Breast epithelium (tissue), 4 donors: ENCODE results near the gene PDCD1LG2. TPM values are rescaled to one million over a fixed set of nuclear protein-coding genes. Genes with fewer than 3 reads are reported as not detected.

Source experiments
- DNase-seq, 2 donors: peaks; one replicate each; pipeline ENCODE4 v3.0.0-alpha.2; 2019; ENCODE audit warnings: low spot score in 2 of 2
- H3K27ac ChIP-seq, 2 donors: fragments of 200-600 bp; sonication (generic) in 1 of 2; one replicate each; pipeline ENCODE4 v1.5.1; 2016 to 2019; ENCODE audit warnings: mild to moderate bottlenecking in 1 of 2
- H3K27me3 ChIP-seq, 2 donors: fragments of 200-600 bp; sonication (generic) in 1 of 2; one replicate each; pipeline versions ENCODE4 v1.5.1 to v1.6.0; 2017 to 2019; ENCODE audit warnings: control low read depth in 1 of 2, mild to moderate bottlenecking in 1 of 2
- H3K36me3 ChIP-seq: fragments of 200-600 bp; one replicate; pipeline ENCODE4 v1.5.1; 2019
- H3K4me1 ChIP-seq, 2 donors: fragments of 200-600 bp; sonication (generic); one replicate each; pipeline ENCODE4 v1.5.1; 2016 to 2019; ENCODE audit warnings: control low read depth in 1 of 2
- H3K4me3 ChIP-seq, 3 donors: fragments of 200-600 bp; sonication (generic); 1 replicate in 2 of 3; 2 replicates in 1 of 3; pipeline ENCODE4 v1.5.1; 2016 to 2019; ENCODE audit warnings: mild to moderate bottlenecking in 3 of 3, moderate library complexity in 2 of 3
- H3K9me3 ChIP-seq, 2 donors: fragments of 200-600 bp; sonication (generic) in 1 of 2; one replicate each; pipeline ENCODE4 v1.5.1; 2016 to 2019; ENCODE audit warnings: control low read depth in 1 of 2
- CTCF ChIP-seq, 3 donors: fragments of 450-650 bp; IDR thresholded peaks; one replicate each; pipeline ENCODE4 v1.5.1; 2016 to 2017; ENCODE audit warnings: antibody characterized with exemption in 3 of 3, mild to moderate bottlenecking in 3 of 3, moderate library complexity in 3 of 3
- POLR2A ChIP-seq: fragments of 450-650 bp; IDR thresholded peaks from one replicate; pipeline ENCODE4 v1.6.1; 2016; ENCODE audit warnings: antibody characterized with exemption, mild to moderate bottlenecking, moderate library complexity
- POLR2AphosphoS5 ChIP-seq, 3 donors: sonication (generic); formaldehyde crosslinking; IDR thresholded peaks; one replicate each; pipeline ENCODE4 v1.6.1; 2017; ENCODE audit warnings: antibody characterized with exemption in 3 of 3
- intact Hi-C: fragments of 100-400 bp; cut with DNase I; formaldehyde crosslinking; loops from one replicate; pipeline ENCODE4 v1.15.1; 2023; ENCODE audit warnings: low total_unique reads
- total RNA-seq, 3 donors: library from RNA; depleted of rRNA; stranded (reverse); fragments of >200 nt; gene quantifications; one replicate each; pipeline ENCODE4 v1.1.0, GENCODE V29; 2016

The PDCD1LG2 gene
- total RNA-seq, 3 donors from 2014 or later: 1.6 to 8.0 (median 3.3) TPM

DNA sequence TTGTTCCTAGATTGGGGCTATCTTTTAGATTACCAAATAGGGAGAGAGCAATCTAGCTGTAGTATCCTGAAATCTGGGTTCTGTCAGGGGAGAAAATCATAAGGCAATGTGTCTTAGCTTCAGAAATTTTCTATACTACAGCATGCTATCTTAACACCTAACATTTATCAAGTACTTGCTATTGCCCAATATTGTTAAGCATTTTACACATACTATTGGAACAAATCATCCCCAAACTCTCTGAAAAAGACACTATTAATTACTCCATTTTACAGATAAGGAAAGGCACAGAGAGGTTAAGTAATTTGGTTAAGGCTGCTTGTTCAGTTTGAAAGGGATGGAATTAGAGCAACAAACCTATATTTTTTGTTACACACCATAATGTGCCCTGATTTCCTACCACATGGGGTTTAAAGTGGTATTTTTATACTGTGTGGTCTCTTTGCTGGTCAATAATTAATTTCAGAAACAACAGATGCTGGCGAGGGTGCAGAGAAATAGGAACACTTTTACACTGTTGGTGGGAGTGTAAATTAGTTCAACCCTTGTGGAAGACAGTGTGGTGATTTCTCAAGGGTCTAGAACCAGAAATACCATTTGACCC is 61.4 kb downstream of the PDCD1LG2 start:
- H3K4me1 ChIP-seq: no peaks in the 10 kb centered on the region
- no peak overlapping the region for H3K27ac ChIP-seq
- H3K9me3 ChIP-seq: no peaks in the 10 kb centered on the region
- H3K36me3 ChIP-seq: no peaks in the 10 kb centered on the region
- no peak overlapping the region for H3K4me3 ChIP-seq
- intact Hi-C loops: no loop called here
- no peak for DNase-seq
- TF ChIP-seq CTCF (IDR thresholded peaks at IDR 0.05) (no peak), POLR2AphosphoS5 (IDR thresholded peaks at IDR 0.05) (no peak), POLR2A (no peak)
- H3K27me3 ChIP-seq: no peaks in the 10 kb centered on the region

DNA sequence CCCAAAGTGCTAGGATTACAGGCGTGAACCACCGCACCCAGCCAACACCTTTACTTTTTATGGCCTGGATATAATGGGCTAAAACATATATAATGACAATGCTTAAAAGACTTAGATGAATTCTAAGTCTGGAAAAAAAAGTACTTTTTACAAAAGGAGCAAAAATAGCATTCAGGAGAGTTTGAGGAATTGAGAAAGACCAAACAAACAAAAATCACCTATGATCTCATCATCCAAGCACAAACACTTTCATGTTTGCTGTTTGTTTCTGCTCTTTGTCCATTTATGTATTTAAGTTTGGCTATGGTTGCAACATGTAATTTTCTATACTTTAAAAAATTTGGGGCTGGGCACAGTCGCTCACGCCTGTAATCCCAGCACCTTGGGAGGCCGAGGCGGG is 63.8 kb downstream of the PDCD1LG2 start:
- H3K36me3 ChIP-seq: no peaks in the 10 kb centered on the region
- TF ChIP-seq POLR2AphosphoS5 (IDR thresholded peaks at IDR 0.05): no peak
- TF ChIP-seq POLR2A: no peak
- TF ChIP-seq CTCF (IDR thresholded peaks at IDR 0.05): no peak
- intact Hi-C loops: no loop called here

GRCh38 chr9:5575000-5575399 is 64.7 kb downstream of the PDCD1LG2 start:
- intact Hi-C loops: no loop called here
- H3K27me3 ChIP-seq: no peaks in the 10 kb centered on the region
- DNase-seq: no peak
- H3K4me3 ChIP-seq: no peak overlapping the region
- TF ChIP-seq POLR2A (no peak), CTCF (IDR thresholded peaks at IDR 0.05) (no peak), POLR2AphosphoS5 (IDR thresholded peaks at IDR 0.05) (no peak)
- H3K4me1 ChIP-seq: no peaks in the 10 kb centered on the region
- H3K27ac ChIP-seq: no peak overlapping the region
- H3K36me3 ChIP-seq: no peaks in the 10 kb centered on the region
- no peaks in the 10 kb centered on the region for H3K9me3 ChIP-seq

More for the DNA sequence above, 63.8 kb downstream of the PDCD1LG2 start:
- H3K4me3 ChIP-seq: no peak overlapping the region
- H3K9me3 ChIP-seq: no peaks in the 10 kb centered on the region
- H3K27me3 ChIP-seq: no peaks in the 10 kb centered on the region
- H3K27ac ChIP-seq: no peak overlapping the region
- H3K4me1 ChIP-seq: no peaks in the 10 kb centered on the region
- no peak for DNase-seq

DNA sequence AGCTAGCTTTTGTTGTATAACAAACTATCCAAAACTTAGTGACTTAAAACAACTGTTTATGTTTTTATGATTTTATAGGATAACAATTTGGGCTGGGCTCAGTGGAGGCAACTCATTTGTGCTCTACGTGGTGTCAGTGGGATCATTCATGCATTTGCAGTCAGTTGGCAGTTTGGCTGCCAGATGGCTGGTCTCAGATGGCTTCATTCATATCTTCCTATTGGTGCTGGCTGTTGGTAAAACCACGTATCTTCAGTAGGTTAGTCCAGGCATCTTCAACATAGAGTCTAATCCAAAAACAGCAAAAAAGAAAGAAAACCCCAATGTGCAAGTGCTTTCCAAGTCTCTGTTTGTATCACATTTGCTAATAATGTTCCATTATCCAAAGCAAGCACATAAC is 66.9 kb downstream of the PDCD1LG2 start:
- Histone ChIP-seq H3K27me3 (no peaks in the 10 kb centered on the region), H3K9me3 (no peaks in the 10 kb centered on the region), H3K36me3 (no peaks in the 10 kb centered on the region), H3K4me3 (no peak overlapping the region), H3K27ac (no peak overlapping the region), H3K4me1 (no peaks in the 10 kb centered on the region)
- no peak for DNase-seq
- intact Hi-C loops: no loop called here
- no peak for TF ChIP-seq CTCF (IDR thresholded peaks at IDR 0.05)
- no peak for TF ChIP-seq POLR2A
- no peak for TF ChIP-seq POLR2AphosphoS5 (IDR thresholded peaks at IDR 0.05)

DNA sequence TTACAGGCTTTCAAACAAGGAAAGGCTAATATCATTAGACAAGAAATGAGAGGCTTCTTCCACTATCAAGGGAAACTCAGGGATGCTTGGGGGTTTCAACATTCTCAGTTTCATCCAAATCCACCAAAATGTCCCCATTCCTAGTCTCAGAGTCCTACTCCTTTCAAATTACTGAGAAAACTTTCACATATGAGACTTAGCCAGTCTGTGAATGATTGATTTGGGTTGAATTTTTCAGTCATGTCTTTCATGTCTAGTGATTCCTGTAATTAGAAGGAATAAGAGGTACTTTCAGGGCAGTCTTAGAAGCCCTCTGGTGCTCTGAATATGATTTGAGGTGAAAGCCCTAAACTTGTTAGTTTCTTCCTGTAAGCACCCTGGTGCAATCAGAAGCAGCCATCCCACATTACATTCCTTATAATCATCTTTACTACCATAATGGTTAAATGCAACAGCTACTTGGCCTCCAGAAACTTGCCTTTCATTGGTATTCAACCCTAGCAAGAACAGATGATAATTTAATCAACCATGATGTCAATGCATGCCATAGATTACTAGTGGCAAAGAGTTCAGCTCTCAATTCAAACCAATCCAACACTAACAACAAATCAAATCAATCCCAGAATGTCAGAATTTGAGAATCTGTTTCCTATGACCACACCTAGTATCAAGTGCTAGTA is 67.8 kb downstream of the PDCD1LG2 start:
- no peak overlapping the region for H3K27ac ChIP-seq

More for the DNA sequence above, 67.8 kb downstream of the PDCD1LG2 start:
- Histone ChIP-seq H3K27me3 (no peaks in the 10 kb centered on the region), H3K4me3 (no peak overlapping the region), H3K9me3 (no peaks in the 10 kb centered on the region), H3K4me1 (no peaks in the 10 kb centered on the region), H3K36me3 (no peaks in the 10 kb centered on the region)
- intact Hi-C loops: no loop called here
- no peak for DNase-seq
- TF ChIP-seq POLR2A: no peak
- TF ChIP-seq POLR2AphosphoS5 (IDR thresholded peaks at IDR 0.05): no peak
- TF ChIP-seq CTCF (IDR thresholded peaks at IDR 0.05): no peak
